ENCODE results near the gene SLC39A3. TPM values are rescaled to one million over a fixed set of nuclear protein-coding genes. Genes with fewer than 3 reads are reported as not detected.

SLC39A3 gene
- total and polyA plus RNA-seq, 2 donors (not counting 1 experiment from before 2014, with no cell fraction given), result 23.9 to 28.2 TPM

DNA sequence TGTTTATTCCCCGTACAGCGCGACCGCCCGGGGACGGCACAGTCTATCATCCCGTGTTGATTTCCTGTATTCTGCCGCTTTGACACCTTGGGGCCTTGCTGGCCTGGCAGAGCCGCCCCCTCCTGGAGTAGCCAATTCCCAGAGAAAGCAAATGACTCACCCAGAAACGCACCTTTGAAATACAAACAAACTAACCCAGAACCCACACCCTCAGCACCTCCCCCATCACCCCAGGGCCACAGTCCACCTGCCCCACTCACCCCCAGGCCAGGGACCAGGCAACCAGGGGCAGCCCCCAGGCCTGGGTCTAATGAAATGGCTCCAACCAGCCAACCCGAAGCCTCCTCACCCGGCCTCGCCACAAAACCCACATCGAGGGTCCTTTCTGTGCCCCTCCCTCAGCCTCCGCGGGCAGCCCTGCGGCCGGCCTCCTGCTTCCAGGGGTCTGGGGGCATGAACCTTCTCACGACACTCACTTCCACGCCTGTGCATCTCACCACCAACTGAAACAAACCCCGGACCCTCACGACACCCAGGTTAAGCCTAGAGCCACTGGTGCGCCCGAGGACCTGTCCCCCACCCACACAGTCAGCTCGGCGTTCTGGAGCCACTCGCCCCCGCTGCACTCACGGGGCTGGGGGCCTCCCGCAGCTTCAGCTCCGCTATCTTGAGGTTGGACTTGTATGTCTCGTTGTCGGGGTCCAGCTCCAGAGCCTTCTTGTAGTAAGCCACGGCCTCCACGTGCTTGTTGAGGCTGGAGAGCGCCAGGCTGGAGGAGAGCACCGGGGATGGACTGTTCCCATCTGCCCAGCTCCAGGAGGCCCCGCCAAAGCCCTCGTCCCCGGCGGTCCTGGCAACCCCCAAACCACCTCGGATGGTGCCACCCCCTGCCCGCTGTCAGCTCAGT, 22.3 kb upstream of the SLC39A3 start:
- H2AFZ ChIP-seq (ENCODE audit: low read length), result no peak overlapping the region
- no peak overlapping the region for H3K4me2 ChIP-seq (ENCODE audit: extremely low read depth, insufficient read depth, low read length)
- no peaks in the 10 kb centered on the region for H4K20me1 ChIP-seq (ENCODE audit: control insufficient read depth, extremely low read depth, insufficient read depth, low read length)
- no peaks in the 10 kb centered on the region for H3K27me3 ChIP-seq (ENCODE audit: control insufficient read depth, insufficient read depth, low read length)
- H3K9me3 ChIP-seq (ENCODE audit: control insufficient read depth, insufficient read depth, low read depth, low read length), result no peaks in the 10 kb centered on the region
- TF ChIP-seq, protein P1, sequence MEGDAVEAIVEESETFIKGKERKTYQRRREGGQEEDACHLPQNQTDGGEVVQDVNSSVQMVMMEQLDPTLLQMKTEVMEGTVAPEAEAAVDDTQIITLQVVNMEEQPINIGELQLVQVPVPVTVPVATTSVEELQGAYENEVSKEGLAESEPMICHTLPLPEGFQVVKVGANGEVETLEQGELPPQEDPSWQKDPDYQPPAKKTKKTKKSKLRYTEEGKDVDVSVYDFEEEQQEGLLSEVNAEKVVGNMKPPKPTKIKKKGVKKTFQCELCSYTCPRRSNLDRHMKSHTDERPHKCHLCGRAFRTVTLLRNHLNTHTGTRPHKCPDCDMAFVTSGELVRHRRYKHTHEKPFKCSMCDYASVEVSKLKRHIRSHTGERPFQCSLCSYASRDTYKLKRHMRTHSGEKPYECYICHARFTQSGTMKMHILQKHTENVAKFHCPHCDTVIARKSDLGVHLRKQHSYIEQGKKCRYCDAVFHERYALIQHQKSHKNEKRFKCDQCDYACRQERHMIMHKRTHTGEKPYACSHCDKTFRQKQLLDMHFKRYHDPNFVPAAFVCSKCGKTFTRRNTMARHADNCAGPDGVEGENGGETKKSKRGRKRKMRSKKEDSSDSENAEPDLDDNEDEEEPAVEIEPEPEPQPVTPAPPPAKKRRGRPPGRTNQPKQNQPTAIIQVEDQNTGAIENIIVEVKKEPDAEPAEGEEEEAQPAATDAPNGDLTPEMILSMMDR (conservative IDR thresholded peaks at IDR 0.05 in 1 of 2, IDR thresholded peaks at IDR 0.05 in 1 of 2; ENCODE audit: low read depth in 1 of 2, low read length in 2 of 2), result no peak
- no peak for TF ChIP-seq EZH2 (IDR thresholded peaks at IDR 0.05; ENCODE audit: low read length, missing control alignments)
- H3K27ac ChIP-seq (ENCODE audit: insufficient read depth, low read length), result no peak overlapping the region
- no peaks in the 10 kb centered on the region for H3K79me2 ChIP-seq (ENCODE audit: control insufficient read depth, insufficient read depth, low read length)
- peaks cover 22% of the 10 kb centered on the region for H3K36me3 ChIP-seq (ENCODE audit: control insufficient read depth, insufficient read depth, low read length)
- H3K4me3 ChIP-seq (replicated peaks in 1 of 4; ENCODE audit: control extremely low read depth in 1 of 4, insufficient read depth in 1 of 4, low read depth in 3 of 4, low read length in 4 of 4), result no peak overlapping the region
- H3K4me1 ChIP-seq (ENCODE audit: control insufficient read depth, extremely low read depth, insufficient read depth, low read length), result no peaks in the 10 kb centered on the region
- no peak for DNase-seq (ENCODE audit: low read depth in 2 of 2)
- no peak overlapping the region for H3K9ac ChIP-seq (ENCODE audit: insufficient read depth, low read length)

GRCh38 chr19:2761309-2761677, 21.5 kb upstream of the SLC39A3 start:
- H2AFZ ChIP-seq (ENCODE audit: low read length), result no peak overlapping the region
- no peak overlapping the region for H3K4me3 ChIP-seq (replicated peaks in 1 of 4; ENCODE audit: control extremely low read depth in 1 of 4, insufficient read depth in 1 of 4, low read depth in 3 of 4, low read length in 4 of 4)
- DNase-seq (ENCODE audit: low read depth in 2 of 2), result no peak
- no peak overlapping the region for H3K9ac ChIP-seq (ENCODE audit: insufficient read depth, low read length)
- H3K4me2 ChIP-seq (ENCODE audit: extremely low read depth, insufficient read depth, low read length), result no peak overlapping the region
- H3K36me3 ChIP-seq (ENCODE audit: control insufficient read depth, insufficient read depth, low read length), result peaks cover 25% of the 10 kb centered on the region
- no peaks in the 10 kb centered on the region for H3K4me1 ChIP-seq (ENCODE audit: control insufficient read depth, extremely low read depth, insufficient read depth, low read length)
- no peaks in the 10 kb centered on the region for H4K20me1 ChIP-seq (ENCODE audit: control insufficient read depth, extremely low read depth, insufficient read depth, low read length)
- H3K27me3 ChIP-seq (ENCODE audit: control insufficient read depth, insufficient read depth, low read length), result no peaks in the 10 kb centered on the region
- no peak for TF ChIP-seq EZH2 (IDR thresholded peaks at IDR 0.05; ENCODE audit: low read length, missing control alignments)
- TF ChIP-seq, protein P1 (conservative IDR thresholded peaks at IDR 0.05 in 1 of 2, IDR thresholded peaks at IDR 0.05 in 1 of 2; ENCODE audit: low read depth in 1 of 2, low read length in 2 of 2), result no peak
- no peaks in the 10 kb centered on the region for H3K79me2 ChIP-seq (ENCODE audit: control insufficient read depth, insufficient read depth, low read length)
- H3K27ac ChIP-seq (ENCODE audit: insufficient read depth, low read length), result no peak overlapping the region
- H3K9me3 ChIP-seq (ENCODE audit: control insufficient read depth, insufficient read depth, low read depth, low read length), result no peaks in the 10 kb centered on the region

DNA sequence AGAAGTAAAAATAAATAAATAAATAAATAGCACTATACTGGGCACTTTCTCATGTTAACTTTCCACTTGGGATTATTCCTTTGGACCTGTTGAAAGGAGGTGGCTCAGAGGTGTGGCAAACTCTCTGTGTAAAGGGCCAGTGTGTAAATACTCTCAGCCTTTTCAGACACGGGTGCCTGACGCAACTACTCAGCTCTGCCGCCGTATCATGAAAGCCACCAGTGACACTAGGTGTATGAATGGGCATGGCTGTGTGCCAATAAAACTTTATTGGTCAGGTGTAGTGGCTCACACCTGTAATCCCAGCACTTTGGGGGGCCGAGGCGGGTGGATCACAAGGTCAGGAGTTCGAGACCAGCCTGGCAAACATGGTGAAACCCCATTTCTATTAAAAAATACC, 20.1 kb upstream of the SLC39A3 start:
- H3K9me3 ChIP-seq (ENCODE audit: control insufficient read depth, insufficient read depth, low read depth, low read length), result no peaks in the 10 kb centered on the region
- no peaks in the 10 kb centered on the region for H3K27me3 ChIP-seq (ENCODE audit: control insufficient read depth, insufficient read depth, low read length)
- no peak overlapping the region for H2AFZ ChIP-seq (ENCODE audit: low read length)
- H3K9ac ChIP-seq (ENCODE audit: insufficient read depth, low read length), result no peak overlapping the region
- H3K79me2 ChIP-seq (ENCODE audit: control insufficient read depth, insufficient read depth, low read length), result no peaks in the 10 kb centered on the region
- H4K20me1 ChIP-seq (ENCODE audit: control insufficient read depth, extremely low read depth, insufficient read depth, low read length), result no peaks in the 10 kb centered on the region
- H3K36me3 ChIP-seq (ENCODE audit: control insufficient read depth, insufficient read depth, low read length), result peaks cover 27% of the 10 kb centered on the region
- DNase-seq (ENCODE audit: low read depth in 2 of 2), result no peak
- H3K4me2 ChIP-seq (ENCODE audit: extremely low read depth, insufficient read depth, low read length), result no peak overlapping the region
- TF ChIP-seq, protein P1 (conservative IDR thresholded peaks at IDR 0.05 in 1 of 2, IDR thresholded peaks at IDR 0.05 in 1 of 2; ENCODE audit: low read depth in 1 of 2, low read length in 2 of 2), result no peak
- TF ChIP-seq EZH2 (IDR thresholded peaks at IDR 0.05; ENCODE audit: low read length, missing control alignments), result no peak
- H3K27ac ChIP-seq (ENCODE audit: insufficient read depth, low read length), result no peak overlapping the region
- H3K4me3 ChIP-seq (replicated peaks in 1 of 4; ENCODE audit: control extremely low read depth in 1 of 4, insufficient read depth in 1 of 4, low read depth in 3 of 4, low read length in 4 of 4), result no peak overlapping the region
- H3K4me1 ChIP-seq (ENCODE audit: control insufficient read depth, extremely low read depth, insufficient read depth, low read length), result no peaks in the 10 kb centered on the region
